ENCODE data around the gene NDUFA6. TPM values are rescaled to one million over a fixed set of nuclear protein-coding genes. Genes with fewer than 3 reads are reported as not detected.
A peak's percentile ranks its signal among the peaks of the same experiment; 100 is the strongest.
"Not testable (repeated sequence)": the region's sequence is repeated elsewhere in the genome, so short reads cannot be mapped to it uniquely, and the experiment has no call there.

Gene NDUFA6
- 49.3 TPM for total RNA-seq

DNA sequence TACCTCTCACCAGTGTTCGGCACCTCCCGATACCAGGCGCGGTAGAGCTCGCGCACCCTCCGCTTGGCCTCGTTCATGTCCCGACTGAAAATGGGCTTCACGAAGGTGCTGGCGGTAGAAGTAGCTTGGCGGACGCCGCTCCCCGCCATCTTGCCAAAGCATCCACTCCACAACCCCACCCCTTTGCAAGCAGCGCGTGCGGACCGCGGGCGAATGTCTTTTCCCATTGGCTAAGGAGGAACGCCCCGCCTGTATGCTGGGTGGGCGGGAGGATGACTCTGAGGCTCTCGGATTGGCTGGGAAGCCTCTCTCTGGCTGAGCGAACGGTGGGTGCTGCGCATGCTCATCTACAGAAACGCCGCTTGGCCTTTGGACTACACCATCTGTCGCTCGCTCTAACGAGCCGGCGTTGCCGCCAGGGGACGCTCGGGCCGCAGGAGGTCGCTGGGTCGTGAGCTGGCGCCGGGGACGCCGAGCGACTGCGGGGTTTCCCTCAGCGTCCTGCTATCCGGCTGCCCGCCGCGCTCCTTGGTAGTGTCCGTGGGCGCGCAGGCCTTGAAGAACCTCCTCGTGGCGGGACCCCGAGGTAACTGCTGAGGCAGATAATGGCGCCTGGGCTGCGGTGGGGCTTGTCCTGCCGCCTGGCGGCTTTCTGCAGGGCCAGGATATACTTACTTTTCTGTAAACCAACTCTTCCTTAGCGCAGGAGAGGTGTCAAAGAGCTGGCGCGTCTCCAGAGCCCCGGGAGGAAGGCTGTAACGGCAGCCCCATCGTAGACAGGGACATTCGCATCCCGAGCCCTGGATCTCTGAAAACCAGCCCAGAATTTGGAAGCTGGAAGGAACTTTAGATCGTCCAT, at the start of gene NDUFA6:
NDUFA6 (minus strand) TSS at position 177 of the 859 bp plus-strand sequence; CDS start at position 149, 28 bp downstream.
- Histone ChIP-seq H3K4me1 (ENCODE audit: insufficient read depth, low read length) (peaks cover 23% of the 10 kb centered on the region), H3K4me3 (ENCODE audit: low read length) (peak within 1 kb of the TSS; percentile 87), H3K27me3 (ENCODE audit: insufficient read depth, low read length) (no peaks in the 10 kb centered on the region), H3K9me3 (ENCODE audit: low read depth, low read length) (no peaks in the 10 kb centered on the region)

DNA sequence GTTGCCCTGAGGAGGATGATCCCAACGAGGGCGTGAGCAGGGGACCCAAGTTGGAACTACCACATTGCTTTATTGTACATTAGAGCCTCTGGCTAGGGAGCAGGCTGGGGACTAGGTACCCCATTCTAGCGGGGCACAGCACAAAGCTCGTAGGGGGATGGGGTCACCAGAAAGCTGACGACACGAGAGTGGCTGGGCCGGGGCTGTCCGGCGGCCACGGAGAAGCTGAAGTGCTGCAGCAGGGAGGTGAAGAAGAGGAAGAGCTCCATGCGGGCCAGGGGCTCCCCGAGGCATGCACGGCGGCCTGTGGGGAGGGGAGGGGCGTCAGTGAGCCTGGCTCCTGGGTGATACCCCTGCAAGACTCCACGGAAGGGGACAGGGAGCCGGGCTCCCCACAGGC, 49.6 kb upstream of the NDUFA6 start:
- not testable (repeated sequence) for H3K4me3 ChIP-seq (ENCODE audit: low read length)

DNA sequence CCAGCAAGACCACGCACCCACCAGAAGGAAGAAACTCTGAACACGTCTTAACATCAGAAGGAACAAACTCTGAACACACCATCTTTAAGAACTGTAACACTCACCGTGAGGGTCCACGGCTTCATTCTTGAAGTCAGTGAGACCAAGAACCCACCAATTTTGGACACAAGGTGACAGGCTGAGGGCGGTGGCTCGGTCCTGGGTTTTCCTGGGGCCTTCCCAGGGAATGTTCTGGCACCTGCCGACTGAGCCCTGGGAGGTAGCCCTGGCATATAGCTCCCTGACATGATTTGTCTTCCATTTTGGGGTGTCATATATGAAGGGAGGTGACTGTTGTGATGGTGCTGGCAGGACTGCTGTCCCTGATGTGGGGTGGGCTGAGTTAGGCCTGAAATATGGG, 48.9 kb upstream of the NDUFA6 start:
- not testable (repeated sequence) for H3K4me3 ChIP-seq (ENCODE audit: low read length); H3K4me1 ChIP-seq (ENCODE audit: insufficient read depth, low read length); H3K9me3 ChIP-seq (ENCODE audit: low read depth, low read length); H3K27me3 ChIP-seq (ENCODE audit: insufficient read depth, low read length)

More for the DNA sequence above, 49.6 kb upstream of the NDUFA6 start:
- not testable (repeated sequence) for H3K27me3 ChIP-seq (ENCODE audit: insufficient read depth, low read length); H3K4me1 ChIP-seq (ENCODE audit: insufficient read depth, low read length); H3K9me3 ChIP-seq (ENCODE audit: low read depth, low read length)

DNA sequence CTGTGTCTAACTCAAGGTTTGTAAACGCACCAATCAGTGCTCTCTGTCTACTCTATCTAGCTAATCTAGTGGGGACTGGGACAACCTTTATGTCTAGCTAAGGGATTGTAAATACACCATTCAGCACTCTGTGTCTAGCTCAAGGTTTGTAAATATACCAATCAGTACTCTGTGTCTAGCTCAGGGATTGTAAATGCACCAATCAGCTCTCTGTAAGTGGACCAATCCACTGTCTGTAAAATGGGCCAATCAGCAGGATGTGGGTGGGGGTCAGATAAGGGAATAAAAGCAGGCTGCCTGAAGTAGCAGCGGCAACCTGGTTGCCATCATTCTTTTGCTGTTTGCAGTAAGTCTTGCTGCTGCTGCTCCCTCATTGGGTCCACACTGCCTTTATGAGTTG, 48.4 kb upstream of the NDUFA6 start:
- no peaks in the 10 kb centered on the region for H3K4me1 ChIP-seq (ENCODE audit: insufficient read depth, low read length)
- no peaks in the 10 kb centered on the region for H3K27me3 ChIP-seq (ENCODE audit: insufficient read depth, low read length)
- no peaks in the 10 kb centered on the region for H3K9me3 ChIP-seq (ENCODE audit: low read depth, low read length)
- no peak overlapping the region for H3K4me3 ChIP-seq (ENCODE audit: low read length)

DNA sequence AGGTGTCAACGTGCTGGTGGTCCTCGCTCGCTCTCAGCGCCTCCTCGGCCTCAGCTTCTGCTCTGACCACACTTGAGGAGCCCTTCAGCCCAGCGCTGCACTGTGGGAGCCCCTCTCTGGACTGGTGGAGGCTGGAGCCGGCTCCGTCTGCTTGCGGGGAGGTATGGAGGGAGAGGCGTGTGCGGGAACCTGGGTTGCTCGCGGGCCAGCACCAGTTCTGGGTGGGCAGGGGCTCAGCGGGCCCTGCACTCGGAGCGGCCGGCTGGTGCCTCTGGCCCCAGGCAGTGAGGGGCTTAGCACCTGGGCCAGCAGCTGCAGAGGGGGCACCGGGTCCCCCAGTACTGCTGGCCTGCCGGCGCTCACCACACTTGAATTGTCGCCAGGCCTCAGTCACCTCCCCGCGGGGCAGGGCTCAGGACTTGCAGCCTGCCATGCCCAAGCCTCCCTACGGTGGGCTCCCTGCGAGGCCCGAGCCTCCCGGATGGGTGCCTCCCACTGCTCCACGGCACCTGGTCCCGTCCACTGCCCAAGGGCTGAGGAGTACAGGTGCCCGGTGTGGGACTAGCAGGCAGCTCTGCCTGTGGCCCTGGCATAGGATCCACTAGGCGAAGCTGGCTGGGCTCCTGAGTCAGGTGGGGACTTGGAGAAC, 47.7 kb upstream of the NDUFA6 start:
- no peaks in the 10 kb centered on the region for H3K27me3 ChIP-seq (ENCODE audit: insufficient read depth, low read length)
- H3K4me3 ChIP-seq (ENCODE audit: low read length) = no peak overlapping the region
- H3K9me3 ChIP-seq (ENCODE audit: low read depth, low read length) = no peaks in the 10 kb centered on the region
- H3K4me1 ChIP-seq (ENCODE audit: insufficient read depth, low read length) = no peaks in the 10 kb centered on the region

DNA sequence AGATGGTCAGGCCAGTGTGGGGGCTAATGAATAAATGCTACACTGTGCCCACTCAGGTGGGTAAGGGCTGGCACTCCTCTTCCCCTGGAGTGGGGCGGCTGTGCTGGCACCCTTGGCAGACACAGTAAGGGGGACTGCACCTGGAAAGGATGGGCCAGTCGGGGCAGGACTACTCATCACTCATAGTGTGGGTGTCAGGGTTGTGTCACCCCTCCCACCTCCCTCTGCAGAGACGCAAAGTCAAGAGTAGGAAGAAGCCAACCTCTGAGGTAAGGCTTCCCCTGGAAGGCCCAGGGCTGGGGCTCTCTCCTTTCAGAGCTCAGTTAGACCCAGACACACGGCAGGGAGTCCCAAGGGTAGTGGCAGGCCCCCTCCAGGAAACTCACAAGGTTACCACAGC, 45.1 kb upstream of the NDUFA6 start:
- not testable (repeated sequence) for H3K4me3 ChIP-seq (ENCODE audit: low read length)

DNA sequence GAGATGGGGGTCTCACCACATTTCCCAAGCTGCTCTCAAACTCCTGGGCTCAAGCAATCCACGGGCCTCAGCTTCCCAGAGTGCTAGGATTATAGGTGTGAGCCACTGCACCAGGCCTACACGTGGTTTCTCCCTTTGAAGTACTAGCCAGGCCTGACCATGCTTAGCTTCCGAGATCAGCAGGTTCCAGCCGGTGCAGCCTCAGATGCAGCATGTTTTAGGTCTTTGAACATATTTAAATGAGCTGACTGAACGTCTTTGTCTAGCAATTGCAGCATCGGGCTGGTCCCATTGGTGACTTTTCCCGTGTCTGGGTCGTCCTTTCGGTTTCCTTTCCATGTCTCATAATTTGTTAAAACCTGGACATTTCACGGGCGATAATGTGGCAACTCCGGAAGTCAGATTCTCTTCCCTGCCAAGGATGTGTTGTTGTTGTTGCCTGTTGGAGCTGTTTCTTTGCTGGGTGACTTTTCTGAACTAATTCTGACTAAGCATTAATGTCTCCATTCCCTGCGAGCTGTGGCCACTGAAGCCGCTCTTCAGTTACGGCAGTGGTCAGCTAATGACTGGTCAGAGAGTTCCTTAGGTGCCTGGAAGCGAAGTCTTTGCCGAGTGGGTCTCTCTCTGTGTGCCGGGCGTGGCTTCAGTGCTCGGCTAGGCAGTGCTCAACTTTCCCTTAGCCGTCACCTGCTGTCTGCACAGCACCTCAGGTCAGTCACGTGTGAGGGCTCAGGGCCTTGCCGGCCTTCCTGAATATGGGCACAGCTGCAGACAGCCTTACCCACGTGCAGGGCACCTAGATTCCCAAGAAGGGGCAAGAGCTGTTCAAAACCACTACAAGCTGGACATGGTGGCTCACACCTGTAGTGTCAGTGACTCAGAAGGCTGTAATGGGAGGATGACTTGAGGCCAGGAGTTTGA, 43.8 kb upstream of the NDUFA6 start:
- Histone ChIP-seq H3K4me3 (ENCODE audit: low read length) (no peak overlapping the region), H3K9me3 (ENCODE audit: low read depth, low read length) (no peaks in the 10 kb centered on the region), H3K27me3 (ENCODE audit: insufficient read depth, low read length) (no peaks in the 10 kb centered on the region), H3K4me1 (ENCODE audit: insufficient read depth, low read length) (no peaks in the 10 kb centered on the region)

More for the DNA sequence above, 45.1 kb upstream of the NDUFA6 start:
- not testable (repeated sequence) for H3K4me1 ChIP-seq (ENCODE audit: insufficient read depth, low read length); H3K9me3 ChIP-seq (ENCODE audit: low read depth, low read length); H3K27me3 ChIP-seq (ENCODE audit: insufficient read depth, low read length)

DNA sequence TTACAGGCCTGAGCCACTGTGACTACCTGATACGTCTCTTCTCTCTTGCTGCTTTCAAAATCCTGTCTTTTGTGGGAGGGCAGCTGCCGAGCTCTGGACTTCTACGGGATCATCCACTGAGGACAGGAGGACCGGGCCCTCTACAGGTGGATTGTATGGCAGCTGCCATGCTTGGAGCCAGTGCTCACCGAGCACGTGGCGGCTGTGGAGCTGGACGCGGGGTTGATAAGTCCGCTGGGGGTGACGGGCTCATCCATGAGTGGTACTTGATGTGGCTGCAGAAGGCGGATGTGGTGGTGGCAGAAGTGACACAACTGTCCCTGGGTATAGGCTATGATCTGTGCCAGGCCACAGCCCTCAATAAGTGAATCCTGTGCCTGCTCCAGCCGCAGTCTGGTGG, 41.9 kb upstream of the NDUFA6 start:
- H3K4me3 ChIP-seq (ENCODE audit: low read length) = no peak overlapping the region
- no peaks in the 10 kb centered on the region for H3K4me1 ChIP-seq (ENCODE audit: insufficient read depth, low read length)
- no peaks in the 10 kb centered on the region for H3K9me3 ChIP-seq (ENCODE audit: low read depth, low read length)
- H3K27me3 ChIP-seq (ENCODE audit: insufficient read depth, low read length) = no peaks in the 10 kb centered on the region

DNA sequence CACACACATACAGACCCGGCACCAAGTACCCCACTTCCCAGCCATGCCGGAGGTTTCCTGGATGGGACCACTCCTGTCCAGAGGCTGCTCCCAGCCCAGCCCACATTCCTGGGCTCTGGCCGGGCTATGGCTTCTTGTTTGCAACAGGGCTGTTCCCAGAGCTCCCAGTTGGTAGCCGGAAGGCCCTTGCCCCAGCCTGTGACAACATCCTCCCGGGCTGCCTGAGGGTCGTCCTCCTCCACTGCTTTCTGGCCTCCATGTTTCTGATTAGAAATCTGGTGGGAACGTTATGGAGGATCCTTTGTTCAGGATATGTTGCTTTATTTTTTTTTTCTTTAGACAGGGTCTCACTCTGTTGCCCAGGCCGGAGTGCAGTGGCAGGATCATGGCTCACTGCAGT, 41.0 kb upstream of the NDUFA6 start:
- no peaks in the 10 kb centered on the region for H3K9me3 ChIP-seq (ENCODE audit: low read depth, low read length)
- no peaks in the 10 kb centered on the region for H3K4me1 ChIP-seq (ENCODE audit: insufficient read depth, low read length)
- H3K27me3 ChIP-seq (ENCODE audit: insufficient read depth, low read length) = no peaks in the 10 kb centered on the region
- no peak overlapping the region for H3K4me3 ChIP-seq (ENCODE audit: low read length)

DNA sequence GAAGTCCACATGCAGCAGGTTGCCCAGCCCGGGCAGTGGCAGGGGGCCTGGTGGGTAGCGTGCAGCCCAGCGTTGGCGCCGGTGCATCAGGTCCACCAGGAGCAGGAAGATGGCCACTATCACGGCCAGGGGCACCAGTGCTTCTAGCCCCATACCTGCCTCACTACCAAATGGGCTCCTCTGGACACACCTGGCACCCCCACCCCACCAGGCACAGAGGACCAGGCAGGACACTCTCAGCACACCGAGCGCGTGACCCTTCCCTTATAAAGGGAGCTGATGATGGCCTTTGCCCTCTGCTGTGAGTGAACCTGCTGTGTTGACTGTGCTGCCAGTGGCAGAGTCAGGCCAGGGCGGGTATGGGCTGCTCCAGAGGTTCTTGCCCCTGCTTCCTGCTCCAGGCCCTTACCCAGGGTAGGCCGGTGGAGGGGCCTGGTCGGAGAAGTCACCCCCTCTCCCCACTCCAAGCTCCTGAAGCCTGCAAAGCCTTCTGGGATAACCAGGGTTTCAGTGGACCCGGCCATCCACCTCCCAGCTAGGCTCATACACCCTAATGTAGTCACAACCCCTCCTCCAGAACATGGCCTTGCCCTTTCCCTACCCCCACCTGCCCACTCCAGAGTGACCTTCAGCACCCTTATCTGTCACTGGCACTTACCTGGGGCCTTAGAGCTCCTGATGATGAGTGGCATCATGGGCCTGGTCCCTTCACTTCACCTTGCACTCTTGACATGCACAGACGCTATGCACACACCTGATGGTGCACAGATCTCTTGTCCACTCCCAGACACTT, 40.3 kb upstream of the NDUFA6 start, which contains the start of gene CYP2D6:
CYP2D6 (minus strand) TSS at position 172 of the 793 bp plus-strand sequence; CDS start at position 153, 19 bp downstream.
- not testable (repeated sequence) for H3K9me3 ChIP-seq (ENCODE audit: low read depth, low read length); H3K4me3 ChIP-seq (ENCODE audit: low read length); H3K4me1 ChIP-seq (ENCODE audit: insufficient read depth, low read length); H3K27me3 ChIP-seq (ENCODE audit: insufficient read depth, low read length)

DNA sequence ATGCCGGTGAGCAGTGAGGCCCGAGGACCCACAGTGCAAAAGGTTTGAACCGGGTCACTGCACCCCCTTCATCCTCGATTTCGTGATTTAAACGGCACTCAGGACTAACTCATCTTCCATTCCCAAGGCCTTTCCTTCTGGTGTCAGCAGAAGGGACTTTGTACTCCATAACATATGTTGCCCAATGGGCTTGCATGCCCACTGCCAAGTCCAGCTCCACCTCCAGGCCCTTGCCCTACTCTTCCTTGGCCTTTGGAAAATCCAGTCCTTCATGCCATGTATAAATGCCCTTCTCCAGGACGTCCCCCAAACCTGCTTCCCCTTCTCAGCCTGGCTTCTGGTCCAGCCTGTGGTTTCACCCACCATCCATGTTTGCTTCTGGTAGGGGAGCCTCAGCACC, 39.6 kb upstream of the NDUFA6 start:
- not testable (repeated sequence) for H3K4me3 ChIP-seq (ENCODE audit: low read length); H3K9me3 ChIP-seq (ENCODE audit: low read depth, low read length); H3K27me3 ChIP-seq (ENCODE audit: insufficient read depth, low read length); H3K4me1 ChIP-seq (ENCODE audit: insufficient read depth, low read length)

DNA sequence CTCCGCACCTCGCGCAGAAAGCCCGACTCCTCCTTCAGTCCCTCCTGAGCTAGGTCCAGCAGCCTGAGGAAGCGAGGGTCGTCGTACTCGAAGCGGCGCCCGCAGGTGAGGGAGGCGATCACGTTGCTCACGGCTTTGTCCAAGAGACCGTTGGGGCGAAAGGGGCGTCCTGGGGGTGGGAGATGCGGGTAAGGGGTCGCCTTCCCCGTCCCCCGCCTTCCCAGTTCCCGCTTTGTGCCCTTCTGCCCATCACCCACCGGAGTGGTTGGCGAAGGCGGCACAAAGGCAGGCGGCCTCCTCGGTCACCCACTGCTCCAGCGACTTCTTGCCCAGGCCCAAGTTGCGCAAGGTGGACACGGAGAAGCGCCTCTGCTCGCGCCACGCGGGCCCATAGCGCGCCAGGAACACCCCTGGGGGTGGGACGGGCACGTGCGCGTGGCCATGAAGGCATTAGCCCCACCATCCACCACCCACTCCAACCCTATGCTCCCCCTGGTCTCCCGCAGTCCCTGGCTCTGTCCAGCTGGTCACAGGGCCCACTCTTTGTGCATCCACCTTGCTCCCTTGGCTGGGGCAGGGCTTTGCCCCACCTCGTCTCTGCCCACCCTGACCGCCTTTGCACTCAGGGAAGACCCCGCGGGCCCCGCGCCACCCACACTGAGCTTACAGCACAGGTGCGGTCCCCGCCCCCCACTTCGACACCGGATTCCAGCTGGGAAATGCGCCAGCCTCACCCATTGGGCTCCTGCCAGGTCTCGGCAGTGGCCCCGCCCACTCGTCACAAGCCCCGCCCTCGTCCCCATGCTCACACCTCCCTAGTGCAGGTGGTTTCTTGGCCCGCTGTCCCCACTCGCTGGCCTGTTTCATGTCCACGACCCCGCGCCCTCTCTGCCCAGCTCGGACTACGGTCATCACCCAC, 38.5 kb upstream of the NDUFA6 start:
- H3K9me3 ChIP-seq (ENCODE audit: low read depth, low read length); H3K4me1 ChIP-seq (ENCODE audit: insufficient read depth, low read length); H3K27me3 ChIP-seq (ENCODE audit: insufficient read depth, low read length); H3K4me3 ChIP-seq (ENCODE audit: low read length): not testable (repeated sequence)

DNA sequence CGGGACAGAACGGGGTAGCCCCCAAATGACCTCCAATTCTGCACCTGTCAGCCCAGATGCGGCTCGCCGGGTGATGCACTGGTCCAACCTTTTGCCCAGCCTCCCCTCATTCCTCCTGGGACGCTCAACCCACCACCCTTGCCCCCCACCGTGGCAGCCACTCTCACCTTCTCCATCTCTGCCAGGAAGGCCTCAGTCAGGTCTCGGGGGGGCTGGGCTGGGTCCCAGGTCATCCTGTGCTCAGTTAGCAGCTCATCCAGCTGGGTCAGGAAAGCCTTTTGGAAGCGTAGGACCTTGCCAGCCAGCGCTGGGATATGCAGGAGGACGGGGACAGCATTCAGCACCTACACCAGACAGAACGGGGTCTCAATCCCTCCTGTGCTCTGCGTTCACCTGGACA, 37.4 kb upstream of the NDUFA6 start:
- H3K27me3 ChIP-seq (ENCODE audit: insufficient read depth, low read length); H3K4me1 ChIP-seq (ENCODE audit: insufficient read depth, low read length); H3K9me3 ChIP-seq (ENCODE audit: low read depth, low read length); H3K4me3 ChIP-seq (ENCODE audit: low read length): not testable (repeated sequence)

DNA sequence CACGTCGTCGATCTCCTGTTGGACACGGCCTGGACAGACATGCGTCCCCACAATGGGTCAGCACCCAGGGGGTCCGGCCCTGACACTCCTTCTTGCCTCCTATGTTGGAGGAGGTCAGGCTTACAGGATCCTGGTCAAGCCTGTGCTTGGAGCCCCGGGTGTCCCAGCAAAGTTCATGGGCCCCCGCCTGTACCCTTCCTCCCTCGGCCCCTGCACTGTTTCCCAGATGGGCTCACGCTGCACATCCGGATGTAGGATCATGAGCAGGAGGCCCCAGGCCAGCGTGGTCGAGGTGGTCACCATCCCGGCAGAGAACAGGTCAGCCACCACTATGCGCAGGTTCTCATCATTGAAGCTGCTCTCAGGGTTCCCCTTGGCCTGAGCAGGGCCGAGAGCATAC, 37.0 kb upstream of the NDUFA6 start:
- no peak overlapping the region for H3K4me3 ChIP-seq (ENCODE audit: low read length)
- H3K27me3 ChIP-seq (ENCODE audit: insufficient read depth, low read length) = no peaks in the 10 kb centered on the region
- H3K9me3 ChIP-seq (ENCODE audit: low read depth, low read length) = no peaks in the 10 kb centered on the region
- no peaks in the 10 kb centered on the region for H3K4me1 ChIP-seq (ENCODE audit: insufficient read depth, low read length)
